GM12873 (cell line): ENCODE results near the gene PLBD2.

Experiments used
- TF ChIP-seq, protein P1 (sequence below): IDR thresholded peaks from 2 replicates; pipeline ENCODE4 v1.5.1; 2012; ENCODE audit warnings: low read depth, mild to moderate bottlenecking, moderate library complexity, low read length, control low read depth; ENCODE audit not compliant: insufficient read depth; ENCODE audit errors: missing control alignments

The PLBD2 gene

GRCh38 chr12:113399490-113399889 is 41.1 kb downstream of the PLBD2 start:
- TF ChIP-seq, protein P1, sequence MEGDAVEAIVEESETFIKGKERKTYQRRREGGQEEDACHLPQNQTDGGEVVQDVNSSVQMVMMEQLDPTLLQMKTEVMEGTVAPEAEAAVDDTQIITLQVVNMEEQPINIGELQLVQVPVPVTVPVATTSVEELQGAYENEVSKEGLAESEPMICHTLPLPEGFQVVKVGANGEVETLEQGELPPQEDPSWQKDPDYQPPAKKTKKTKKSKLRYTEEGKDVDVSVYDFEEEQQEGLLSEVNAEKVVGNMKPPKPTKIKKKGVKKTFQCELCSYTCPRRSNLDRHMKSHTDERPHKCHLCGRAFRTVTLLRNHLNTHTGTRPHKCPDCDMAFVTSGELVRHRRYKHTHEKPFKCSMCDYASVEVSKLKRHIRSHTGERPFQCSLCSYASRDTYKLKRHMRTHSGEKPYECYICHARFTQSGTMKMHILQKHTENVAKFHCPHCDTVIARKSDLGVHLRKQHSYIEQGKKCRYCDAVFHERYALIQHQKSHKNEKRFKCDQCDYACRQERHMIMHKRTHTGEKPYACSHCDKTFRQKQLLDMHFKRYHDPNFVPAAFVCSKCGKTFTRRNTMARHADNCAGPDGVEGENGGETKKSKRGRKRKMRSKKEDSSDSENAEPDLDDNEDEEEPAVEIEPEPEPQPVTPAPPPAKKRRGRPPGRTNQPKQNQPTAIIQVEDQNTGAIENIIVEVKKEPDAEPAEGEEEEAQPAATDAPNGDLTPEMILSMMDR, result no peak

GRCh38 chr12:113400362-113400761 is 42.0 kb downstream of the PLBD2 start:
- TF ChIP-seq, protein P1, result no peak

GRCh38 chr12:113401066-113402000 is 42.9 kb downstream of the PLBD2 start:
- TF ChIP-seq, protein P1, result no peak

GRCh38 chr12:113402586-113403260 is 44.3 kb downstream of the PLBD2 start:
- TF ChIP-seq, protein P1, result no peak

- TF ChIP-seq, protein P1, result no peak
Observed at GRCh38 chr12:113403435-113404415, 45.3 kb downstream of the PLBD2 start, which contains the start of gene SDS. SDS (minus strand) TSS chr12:113403887; CDS start chr12:113399708, 4,179 bp downstream.

- TF ChIP-seq, protein P1, result no peak
Observed at GRCh38 chr12:113405694-113406093, 47.3 kb downstream of the PLBD2 start.
